ENCODE data around the gene UBTD1. TPM values are rescaled to one million over a fixed set of nuclear protein-coding genes. Genes with fewer than 3 reads are reported as not detected.

UBTD1 gene
- total RNA-seq, 4 donors from 2014 or later, result 13.7 to 40.0 (median 23.3) TPM

- ATAC-seq, result no peak
Observed at GRCh38 chr10:97520520-97520919, 21.8 kb downstream of the UBTD1 start.

GRCh38 chr10:97520978-97521761 is 22.4 kb downstream of the UBTD1 start:
- ATAC-seq (peak in 1 of 2 donors; percentile 20), DNase-seq (no peak)
- no peaks in the 10 kb centered on the region for H3K36me3 ChIP-seq
- peak overlapping the region in 1 of 4 donors; percentile 4 for H3K27ac ChIP-seq
- intact Hi-C loops (cut with DNase I; ENCODE audit: low total_unique reads), result no loop called here
- peaks cover 28 to 37% of the 10 kb centered on the region in 2 donors for H3K4me1 ChIP-seq
- H3K4me3 ChIP-seq, result no peak overlapping the region
- in situ Hi-C loops (cut with MboI; ENCODE audit: low sequenced_read_pairs in 4 of 4), result no loop called here
- H3K9me3 ChIP-seq, result no peaks in the 10 kb centered on the region
- H3K27me3 ChIP-seq, result no peaks in the 10 kb centered on the region
- TF ChIP-seq CTCF (IDR thresholded peaks at IDR 0.05 in 4 of 5, conservative IDR thresholded peaks at IDR 0.05 in 1 of 5) (no peak), POLR2A (IDR thresholded peaks at IDR 0.05) (no peak)

More at GRCh38 chr10:97520520-97520919, 21.8 kb downstream of the UBTD1 start:
- TF ChIP-seq CTCF (IDR thresholded peaks at IDR 0.05 in 4 of 5, conservative IDR thresholded peaks at IDR 0.05 in 1 of 5), result no peak
- no peak for TF ChIP-seq POLR2A (IDR thresholded peaks at IDR 0.05)
- Histone ChIP-seq H3K4me3 (no peak overlapping the region), H3K36me3 (no peaks in the 10 kb centered on the region), H3K9me3 (no peaks in the 10 kb centered on the region), H3K4me1 (peaks cover 34 to 39% of the 10 kb centered on the region in 2 donors), H3K27me3 (no peaks in the 10 kb centered on the region), H3K27ac (no peak overlapping the region)
- in situ Hi-C loops (cut with MboI; ENCODE audit: low sequenced_read_pairs in 4 of 4), result no loop called here
- intact Hi-C loops (cut with DNase I; ENCODE audit: low total_unique reads), result no loop called here
- DNase-seq, result no peak

GRCh38 chr10:97522071-97522470 is 23.3 kb downstream of the UBTD1 start:
- TF ChIP-seq CTCF (IDR thresholded peaks at IDR 0.05 in 4 of 5, conservative IDR thresholded peaks at IDR 0.05 in 1 of 5) (no peak), POLR2A (IDR thresholded peaks at IDR 0.05) (no peak)
- Histone ChIP-seq H3K4me3 (no peak overlapping the region), H3K36me3 (no peaks in the 10 kb centered on the region), H3K27me3 (no peaks in the 10 kb centered on the region), H3K27ac (peak overlapping the region in 1 of 4 donors; percentile 4), H3K9me3 (no peaks in the 10 kb centered on the region), H3K4me1 (peaks cover 28 to 38% of the 10 kb centered on the region in 2 donors)
- intact Hi-C loops (cut with DNase I; ENCODE audit: low total_unique reads) (no loop called here), in situ Hi-C loops (cut with MboI; ENCODE audit: low sequenced_read_pairs in 4 of 4) (no loop called here)
- no peak for ATAC-seq
- DNase-seq, result no peak

- no peak overlapping the region for H3K27ac ChIP-seq
- H3K4me1 ChIP-seq, result peaks cover 22 to 31% of the 10 kb centered on the region in 2 donors
- in situ Hi-C loops (cut with MboI; ENCODE audit: low sequenced_read_pairs in 4 of 4), result no loop called here
Observed at GRCh38 chr10:97522937-97523336, 24.2 kb downstream of the UBTD1 start.

More at GRCh38 chr10:97522937-97523336, 24.2 kb downstream of the UBTD1 start:
- Histone ChIP-seq H3K27me3 (no peaks in the 10 kb centered on the region), H3K36me3 (no peaks in the 10 kb centered on the region), H3K4me3 (no peak overlapping the region), H3K9me3 (no peaks in the 10 kb centered on the region)
- ATAC-seq (no peak), DNase-seq (no peak)
- TF ChIP-seq POLR2A (IDR thresholded peaks at IDR 0.05) (no peak), CTCF (IDR thresholded peaks at IDR 0.05 in 4 of 5, conservative IDR thresholded peaks at IDR 0.05 in 1 of 5) (no peak)
- intact Hi-C loops (cut with DNase I; ENCODE audit: low total_unique reads), result no loop called here

All from gastrocnemius medialis (tissue), 4 donors.